GM19397 (cell line): Measurements from ENCODE around the gene ZNF93.
"Not testable (repeated sequence)": the region's sequence is repeated elsewhere in the genome, so short reads cannot be mapped to it uniquely, and the experiment has no call there.

Source experiments
- ATAC-seq: cut with Tn5 transposase; IDR thresholded peaks from one replicate; pipeline ENCODE4 v1.9.1; 2021; ENCODE audit warnings: mild to moderate bottlenecking, moderate library complexity; ENCODE audit not compliant: unreplicated experiment

Gene ZNF93

DNA sequence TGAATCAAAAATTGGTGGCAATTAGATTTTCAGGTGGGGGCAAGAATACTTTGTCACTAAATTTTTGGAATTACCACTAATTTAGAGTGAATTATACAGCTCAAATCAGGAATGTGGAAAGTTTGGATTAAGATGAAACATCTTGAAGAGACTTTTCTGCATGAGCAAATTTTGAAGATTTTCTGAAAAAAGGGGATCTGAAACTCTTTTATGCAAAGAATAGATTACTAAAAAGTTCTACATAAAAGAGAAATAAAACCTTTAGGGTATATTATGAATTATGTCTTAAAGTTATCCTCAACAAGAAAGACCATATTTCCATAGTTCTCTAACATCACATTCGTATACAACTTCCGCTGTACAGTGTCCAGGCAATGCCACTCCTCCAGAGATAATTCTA is 36.7 kb downstream of the ZNF93 start:
- no peak for ATAC-seq

DNA sequence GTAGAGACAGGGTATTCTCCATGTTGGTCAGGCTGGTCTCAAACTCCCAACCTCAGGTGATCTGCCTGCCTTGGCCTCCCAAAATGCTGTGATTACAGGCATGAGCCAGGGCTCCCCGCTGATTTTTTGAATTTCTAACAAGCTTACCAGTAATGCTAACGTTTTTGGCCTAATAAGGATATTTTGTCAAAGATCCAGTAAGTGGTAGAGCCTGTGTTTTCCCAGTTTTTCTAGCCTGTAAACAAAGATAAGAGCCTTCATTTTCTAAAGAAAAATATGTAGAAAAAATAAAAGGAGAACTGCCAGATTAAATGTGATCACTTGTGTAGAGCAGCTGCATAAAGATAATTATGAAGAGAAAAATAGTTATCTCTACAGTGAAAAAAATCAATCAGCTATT is 37.7 kb downstream of the ZNF93 start:
- no peak for ATAC-seq

DNA sequence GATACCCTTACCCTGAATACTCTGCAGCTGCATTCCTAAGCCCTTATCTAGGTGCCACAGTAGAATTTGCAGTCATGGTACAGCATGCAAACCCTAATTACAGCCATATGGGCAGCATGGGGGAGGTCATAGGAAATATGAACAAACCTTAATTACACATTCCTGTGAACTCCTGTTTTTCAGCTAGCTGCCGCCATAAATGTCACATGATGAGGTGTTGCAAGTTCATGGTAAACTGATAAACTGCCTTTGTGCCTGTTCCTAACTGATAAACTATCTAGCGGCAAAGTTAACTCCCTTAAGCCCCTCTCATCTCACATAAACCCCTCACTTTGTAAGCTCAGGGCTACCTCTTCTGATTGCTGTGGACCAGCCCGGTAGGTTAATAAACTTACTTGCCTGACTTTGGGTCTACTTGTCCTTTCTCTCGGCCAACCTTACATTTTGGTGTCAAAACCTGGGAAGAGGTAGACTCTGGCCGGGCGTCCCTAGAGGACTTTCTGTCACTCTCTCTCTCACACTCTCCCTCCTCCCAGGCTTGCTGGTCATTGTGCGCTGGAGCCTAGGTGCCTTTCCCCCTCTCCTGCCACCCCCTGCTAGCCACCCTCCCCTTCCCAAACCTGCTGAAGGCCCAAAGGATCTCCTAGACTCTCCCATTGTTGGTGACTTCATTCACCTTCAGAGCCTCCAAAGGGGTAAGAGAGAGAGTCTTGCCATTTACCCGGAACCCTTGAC is 43.3 kb downstream of the ZNF93 start:
- ATAC-seq = no peak

DNA sequence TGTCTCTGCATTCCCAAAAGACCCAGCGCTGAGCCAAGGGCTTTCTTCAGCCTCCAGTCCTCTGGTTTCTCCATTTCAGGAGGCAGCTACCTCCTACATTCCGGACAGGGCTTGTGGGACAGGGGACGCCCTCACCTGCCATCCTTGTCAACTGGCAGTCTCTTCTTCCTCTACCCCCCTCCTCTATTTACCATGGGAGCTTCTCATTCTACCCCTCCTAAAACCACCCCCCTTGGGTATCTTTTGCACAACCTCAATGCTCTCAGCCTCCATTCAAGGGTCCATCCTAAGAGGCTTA is 43.8 kb downstream of the ZNF93 start:
- ATAC-seq = no peak

DNA sequence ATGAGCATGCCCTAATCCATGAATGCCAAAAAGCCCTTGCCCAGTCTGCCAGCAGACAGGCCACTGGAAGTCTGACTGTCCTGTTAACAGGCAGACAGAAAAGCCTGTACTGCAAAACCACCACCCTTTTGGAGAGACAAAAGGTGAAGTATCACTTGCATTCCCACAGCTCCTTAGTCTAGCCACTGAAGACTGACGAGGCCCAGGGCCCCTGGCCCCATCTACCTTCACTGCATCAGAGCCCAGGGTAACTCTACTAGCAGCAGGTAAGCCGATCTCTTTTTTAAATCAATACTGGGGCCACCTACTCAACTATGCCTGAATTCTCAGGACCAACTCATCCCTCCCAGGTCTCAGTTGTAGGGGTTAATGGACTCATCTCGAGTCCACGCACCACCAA is 45.5 kb downstream of the ZNF93 start:
- ATAC-seq = no peak

DNA sequence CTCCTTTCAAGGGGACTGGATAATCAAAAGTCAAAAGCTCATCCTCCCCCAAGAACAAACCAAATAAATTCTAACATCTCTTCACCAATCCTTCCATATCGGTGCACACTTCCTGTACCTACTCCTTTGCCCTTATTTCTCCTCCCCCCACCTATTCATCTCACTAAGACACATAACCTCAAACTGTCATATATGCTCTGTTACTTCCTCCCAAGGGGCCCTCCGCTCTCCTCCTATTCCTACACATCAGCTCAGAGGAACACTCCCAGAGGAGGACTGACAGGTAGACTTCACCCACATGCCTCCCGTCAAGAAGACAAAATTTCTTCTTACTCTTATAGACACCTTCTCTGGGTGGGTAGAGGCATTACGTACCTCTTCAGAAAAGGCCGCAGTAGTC is 48.1 kb downstream of the ZNF93 start:
- ATAC-seq = no peak

DNA sequence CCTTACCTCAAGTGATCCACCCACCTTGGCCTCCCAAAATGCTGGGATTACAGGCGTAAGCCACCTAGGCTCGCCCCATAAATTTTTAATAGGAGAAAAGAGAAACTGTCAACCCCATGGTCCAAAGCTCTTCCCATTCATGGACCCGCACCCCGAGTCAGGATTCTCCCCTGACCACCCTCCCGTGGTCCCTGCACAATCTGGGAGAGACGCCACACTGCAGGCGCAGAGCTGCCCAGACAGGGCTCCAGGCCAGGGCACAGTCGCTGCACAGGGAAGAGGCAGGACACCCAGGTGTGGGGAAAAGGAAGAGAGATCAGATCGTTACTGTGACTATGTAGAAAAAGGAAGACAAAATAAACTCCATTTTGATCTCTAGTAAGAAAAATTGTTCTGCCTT is 54.5 kb downstream of the ZNF93 start:
- ATAC-seq = no peak

DNA sequence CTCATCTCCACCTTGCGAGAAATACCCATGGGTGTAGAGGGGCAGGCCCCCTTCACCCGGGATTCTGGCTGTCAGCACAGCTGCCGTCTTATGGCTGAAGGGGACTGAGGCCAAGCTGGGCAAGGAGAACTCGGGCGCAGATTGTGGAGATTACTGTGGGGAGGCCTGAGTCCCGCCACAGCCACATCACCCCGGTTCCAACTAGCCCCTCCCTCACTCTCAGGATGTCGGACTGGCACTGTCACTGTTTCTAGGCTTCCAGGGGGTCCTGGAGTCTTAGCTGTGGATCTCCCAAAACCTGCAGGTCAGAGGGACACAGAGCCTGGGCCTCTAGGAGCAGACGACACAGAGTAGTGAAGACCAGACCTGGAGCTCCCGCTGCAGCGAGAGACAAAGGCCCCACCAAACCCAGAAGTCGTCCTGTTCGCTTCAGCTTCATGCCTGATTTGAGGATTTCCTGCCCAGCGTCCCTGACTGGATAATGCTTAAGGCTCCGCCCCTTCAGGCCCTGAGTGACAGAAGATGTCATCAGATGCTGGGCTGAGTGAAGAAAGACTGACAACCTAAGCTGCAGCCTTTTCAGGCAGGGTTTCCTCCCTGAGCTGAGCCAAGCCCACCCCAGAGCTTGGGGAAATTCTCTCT is 55.8 kb downstream of the ZNF93 start:
- no peak for ATAC-seq

DNA sequence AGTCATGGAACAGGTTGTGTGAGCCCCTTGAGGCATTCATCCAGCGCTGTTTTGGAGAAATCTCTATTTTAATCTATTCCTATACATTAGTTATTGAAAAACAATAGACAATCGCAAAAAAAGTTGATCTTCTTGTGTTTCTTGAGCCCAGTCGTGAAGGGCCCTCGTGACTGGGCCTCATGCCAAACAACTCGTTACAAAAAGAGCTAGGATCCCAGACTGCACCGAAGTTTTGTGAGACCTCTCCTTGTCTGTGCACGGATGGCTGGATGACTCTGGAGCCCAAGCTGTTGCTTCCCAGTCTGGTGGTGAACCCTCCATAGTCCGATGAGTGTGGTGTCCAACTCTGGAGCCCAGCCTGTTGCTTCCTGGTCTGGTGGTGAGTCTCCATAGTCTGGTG is 57.0 kb downstream of the ZNF93 start:
- ATAC-seq = not testable (repeated sequence)

DNA sequence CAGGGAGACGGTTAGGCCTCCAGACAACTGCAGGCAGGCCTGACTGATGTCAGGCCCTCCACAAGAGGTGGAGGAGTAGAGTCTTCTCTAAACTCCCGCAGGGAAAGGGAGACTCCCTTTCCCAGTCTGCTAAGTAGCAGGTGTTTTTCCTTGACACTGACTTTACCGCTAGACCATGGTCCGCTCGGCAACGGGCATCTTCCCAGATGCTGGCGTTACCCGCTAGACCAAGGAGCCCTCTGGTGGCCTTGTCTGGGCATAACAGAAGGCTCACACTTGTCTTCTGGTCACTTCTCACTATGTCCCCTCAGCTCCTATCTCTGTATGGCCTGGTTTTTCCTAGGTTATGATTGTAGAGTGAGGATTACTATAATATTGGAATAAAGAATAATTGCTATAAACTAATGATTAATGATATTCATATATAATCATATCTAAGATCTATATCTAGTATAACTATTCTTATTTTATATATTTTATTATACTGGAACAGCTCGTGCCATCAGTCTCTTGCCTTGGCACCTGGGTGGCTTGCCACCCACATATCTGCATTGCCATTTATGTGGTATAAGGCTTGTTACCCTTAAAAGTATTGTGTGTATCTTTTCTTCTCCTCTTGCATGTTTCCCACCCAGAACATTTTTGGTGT is 58.5 kb downstream of the ZNF93 start:
- ATAC-seq = not testable (repeated sequence)

DNA sequence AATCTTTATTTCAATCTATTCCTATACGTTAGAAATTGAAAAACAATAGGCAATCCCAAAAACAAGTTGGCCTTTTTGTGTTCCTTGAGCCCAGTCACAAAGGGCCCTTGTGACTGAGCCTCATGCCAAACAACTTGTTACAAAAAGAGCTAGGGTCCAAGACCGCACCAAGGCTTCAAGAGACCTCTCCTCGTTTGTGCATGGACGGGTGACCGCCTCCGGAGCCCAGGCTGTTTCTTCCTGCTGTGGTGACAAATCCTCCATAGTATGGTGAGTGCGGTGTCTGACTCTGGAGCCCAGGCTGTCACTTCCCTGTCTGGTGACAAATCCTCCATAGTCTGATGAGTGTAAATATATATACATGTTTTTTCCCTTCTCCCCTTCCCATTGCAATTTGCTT is 63.7 kb downstream of the ZNF93 start:
- ATAC-seq = no peak

DNA sequence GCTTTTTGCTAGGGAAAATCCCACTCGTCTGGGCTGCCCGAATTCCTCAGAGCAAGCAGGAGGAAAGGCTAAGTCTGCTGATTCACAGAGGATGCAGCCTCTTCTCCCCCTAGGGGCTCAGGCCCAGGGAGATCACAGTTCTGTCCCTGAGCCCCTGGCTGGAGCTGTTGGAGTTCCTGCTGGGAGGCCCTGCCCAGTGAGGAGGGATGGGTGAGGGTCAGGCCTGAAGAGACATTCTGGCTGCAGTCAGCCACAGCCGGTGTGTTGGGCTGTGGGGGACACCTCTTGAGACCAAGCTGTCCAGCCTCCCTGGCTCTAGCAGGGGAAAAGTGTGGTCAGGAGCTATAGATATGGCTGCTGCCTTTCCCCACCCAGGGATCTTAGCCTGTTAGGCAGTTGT is 65.4 kb downstream of the ZNF93 start:
- not testable (repeated sequence) for ATAC-seq

DNA sequence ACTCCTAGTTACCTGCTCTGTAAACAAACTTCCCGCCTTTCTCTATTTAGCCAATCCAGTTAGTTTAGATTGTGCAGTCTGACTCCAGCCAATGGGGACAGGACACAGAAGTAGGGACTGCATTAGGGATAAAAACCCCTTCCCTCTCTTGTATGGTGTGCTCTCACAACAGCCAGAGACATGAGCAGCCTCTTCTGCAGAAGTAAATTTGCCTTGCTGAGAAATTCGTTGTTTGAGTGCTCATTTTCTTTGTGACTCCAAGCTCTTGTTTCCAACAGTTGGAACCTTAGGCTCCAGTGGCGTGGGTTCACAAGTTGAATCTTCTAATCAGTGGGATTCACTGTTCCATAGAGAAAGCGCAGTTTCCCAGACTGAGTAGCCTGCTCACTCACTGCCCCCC is 66.1 kb downstream of the ZNF93 start:
- ATAC-seq = no peak
